Measurements from ENCODE around the gene TBC1D32.
A peak's percentile ranks its signal among the peaks of the same experiment; 100 is the strongest.
"Not testable (repeated sequence)": the region's sequence is repeated elsewhere in the genome, so short reads cannot be mapped to it uniquely, and the experiment has no call there.

The TBC1D32 gene

GRCh38 chr6:121334299-121335086 lies at the start of gene TBC1D32:
TSS of gene TBC1D32 (minus strand) at chr6:121334480. CDS start at chr6:121334430, 50 bp downstream.
- DNase-seq (ENCODE audit: low read depth): peak; percentile 79

- no peak for DNase-seq (ENCODE audit: low read depth)
These were observed 49.2 kb upstream of the TBC1D32 start for GRCh38 chr6:121383478-121383877.

GRCh38 chr6:121382467-121383121 lies 48.3 kb upstream of the TBC1D32 start:
- no peak for DNase-seq (ENCODE audit: low read depth)

- no peak for DNase-seq (ENCODE audit: low read depth)
These were observed 42.1 kb upstream of the TBC1D32 start for GRCh38 chr6:121376411-121376810.

- not testable (repeated sequence) for DNase-seq (ENCODE audit: low read depth)
These were observed 39.9 kb upstream of the TBC1D32 start for GRCh38 chr6:121374219-121374618.

GRCh38 chr6:121365536-121366521 lies 31.5 kb upstream of the TBC1D32 start:
- DNase-seq (ENCODE audit: low read depth): no peak

GRCh38 chr6:121356575-121356974 lies 22.3 kb upstream of the TBC1D32 start:
- no peak for DNase-seq (ENCODE audit: low read depth)

GRCh38 chr6:121354764-121355163 lies 20.5 kb upstream of the TBC1D32 start:
- no peak for DNase-seq (ENCODE audit: low read depth)

- DNase-seq (ENCODE audit: low read depth): no peak
These were observed 18.7 kb upstream of the TBC1D32 start for GRCh38 chr6:121352941-121353340.

GRCh38 chr6:121351916-121352315 lies 17.6 kb upstream of the TBC1D32 start:
- no peak for DNase-seq (ENCODE audit: low read depth)

- no peak for DNase-seq (ENCODE audit: low read depth)
These were observed 15.3 kb upstream of the TBC1D32 start for GRCh38 chr6:121349596-121349995.

- no peak for DNase-seq (ENCODE audit: low read depth)
These were observed 13.2 kb upstream of the TBC1D32 start for GRCh38 chr6:121347484-121347883.

- no peak for DNase-seq (ENCODE audit: low read depth)
These were observed 10.3 kb upstream of the TBC1D32 start for GRCh38 chr6:121344539-121344938.

GRCh38 chr6:121339639-121340226 lies 5.5 kb upstream of the TBC1D32 start:
- DNase-seq (ENCODE audit: low read depth): no peak

GRCh38 chr6:121338956-121339355 lies 4.7 kb upstream of the TBC1D32 start:
- no peak for DNase-seq (ENCODE audit: low read depth)

- no peak for DNase-seq (ENCODE audit: low read depth)
These were observed 4.1 kb upstream of the TBC1D32 start for GRCh38 chr6:121338366-121338765.

GRCh38 chr6:121335087-121336008 lies 1.1 kb upstream of the TBC1D32 start:
- DNase-seq (ENCODE audit: low read depth): no peak

- not testable (repeated sequence) for DNase-seq (ENCODE audit: low read depth)
These were observed 586 bp downstream of the TBC1D32 start for GRCh38 chr6:121333694-121334093.

GRCh38 chr6:121333196-121333595 lies 1.1 kb downstream of the TBC1D32 start:
- no peak for DNase-seq (ENCODE audit: low read depth)

- no peak for DNase-seq (ENCODE audit: low read depth)
These were observed 3.8 kb downstream of the TBC1D32 start for GRCh38 chr6:121330516-121330915.

GRCh38 chr6:121321282-121321681 lies 13.0 kb downstream of the TBC1D32 start:
- DNase-seq (ENCODE audit: low read depth): no peak

All from stimulated activated CD8-positive, alpha-beta memory T cell treated with anti-CD3 and anti-CD28 coated beads, Interleukin-15, amount 100 ng/mL, for 24 hours (primary cell).